SK-N-SH (cell line): ENCODE results near the gene SLC17A4. TPM values are rescaled to one million over a fixed set of nuclear protein-coding genes. Genes with fewer than 3 reads are reported as not detected.

Experiments
- CTCF ChIA-PET: fragments of 300-600, 350-600 bp; formaldehyde crosslinking; extraction: SDS; loops from one replicate; lab custom pipeline; 2021; lab: Yijun Ruan, JAX
- POLR2A ChIA-PET: fragments of 350-600 bp; sonication (Branson Sonifier 250); formaldehyde crosslinking; extraction: SDS; loops from one replicate; lab custom pipeline; 2020; ENCODE audit warnings: antibody characterized with exemption, inconsistent platforms; lab: Yijun Ruan, JAX
- DNase-seq: peaks from one replicate; pipeline ENCODE4 v3.0.0; 2012
- H2AFZ ChIP-seq: fragments of 200-600 bp; sonication (generic); 2 replicates; pipeline ENCODE4 v1.8.1; 2016; ENCODE audit warnings: antibody characterized with exemption, mild to moderate bottlenecking, low read depth
- H3F3A ChIP-seq: fragments of 200-600 bp; sonication (generic); replicated peaks from 2 replicates; pipeline ENCODE3; 2016; ENCODE audit warnings: antibody characterized with exemption, mild to moderate bottlenecking; ENCODE audit not compliant: insufficient read depth
- H3K27ac ChIP-seq, 2 experiments: fragments of 200-500 bp in 1 of 2; fragments of 200-600 bp in 1 of 2; sonication (Bioruptor generic) in 1 of 2; sonication (generic), shearing (Covaris generic) in 1 of 2; 2 replicates each; pipeline versions ENCODE4 v1.5.1 to v1.6.1; 2014 to 2016; ENCODE audit warnings: low read depth in 2 of 2, inconsistent platforms in 1 of 2, low read length in 1 of 2, mild to moderate bottlenecking in 1 of 2, mixed read lengths in 1 of 2
- H3K27me3 ChIP-seq: fragments of 200-600 bp; sonication (generic), shearing (Covaris generic); 2 replicates; pipeline ENCODE4 v1.6.1; 2016; ENCODE audit warnings: mixed run types; ENCODE audit not compliant: insufficient read depth
- H3K36me3 ChIP-seq, 2 experiments: fragments of 200-500 bp in 1 of 2; fragments of 200-600 bp in 1 of 2; sonication (Bioruptor generic) in 1 of 2; sonication (generic) in 1 of 2; replicated peaks in 1 of 2; 2 replicates each; pipeline versions ENCODE3 to v1.5.1; 2014 to 2016; ENCODE audit warnings: low read length in 1 of 2, mild to moderate bottlenecking in 1 of 2; ENCODE audit not compliant: insufficient read depth in 2 of 2, control insufficient read depth in 1 of 2
- H3K4me1 ChIP-seq, 2 experiments: fragments of 200-500 bp in 1 of 2; fragments of 200-600 bp in 1 of 2; sonication (Bioruptor generic) in 1 of 2; sonication (generic), shearing (Covaris generic) in 1 of 2; 2 replicates each; pipeline versions ENCODE4 v1.5.1 to v1.6.1; 2014 to 2016; ENCODE audit warnings: low read depth in 1 of 2, low read length in 1 of 2, mixed run types in 1 of 2; ENCODE audit not compliant: insufficient read depth in 2 of 2, control insufficient read depth in 1 of 2
- H3K4me2 ChIP-seq: fragments of 200-600 bp; sonication (generic), shearing (Covaris generic); 2 replicates; pipeline ENCODE4 v1.6.1; 2017; ENCODE audit warnings: mixed run types
- H3K4me3 ChIP-seq, 2 experiments: fragments of 200-500 bp in 1 of 2; fragments of 200-600 bp in 1 of 2; sonication (Bioruptor generic) in 1 of 2; sonication (generic), shearing (Covaris generic) in 1 of 2; 2 replicates each; pipeline versions ENCODE4 v1.5.1 to v1.8.1; 2014 to 2016; ENCODE audit warnings: low read depth in 2 of 2, inconsistent platforms in 1 of 2, low read length in 1 of 2, mild to moderate bottlenecking in 1 of 2, mixed read lengths in 1 of 2, moderate library complexity in 1 of 2
- H3K79me2 ChIP-seq: fragments of 200-600 bp; sonication (generic); 2 replicates; pipeline ENCODE4 v1.8.1; 2017; ENCODE audit warnings: mild to moderate bottlenecking; ENCODE audit not compliant: insufficient read depth
- H3K9ac ChIP-seq: fragments of 200-600 bp; sonication (generic); 2 replicates; pipeline ENCODE4 v1.6.1; 2017; ENCODE audit warnings: mixed run types
- H3K9me2 ChIP-seq: fragments of 200-600 bp; sonication (generic); 2 replicates; pipeline ENCODE4 v1.6.1; 2017; ENCODE audit warnings: mixed run types
- H3K9me3 ChIP-seq: fragments of 200-600 bp; sonication (generic); 2 replicates; pipeline ENCODE4 v1.6.1; 2017; ENCODE audit warnings: mixed run types, mild to moderate bottlenecking, moderate library complexity
- H4K20me1 ChIP-seq: fragments of 200-600 bp; sonication (generic); 2 replicates; pipeline ENCODE4 v1.6.1; 2017; ENCODE audit warnings: mild to moderate bottlenecking, mixed run types; ENCODE audit not compliant: insufficient read depth
- EP300 ChIP-seq, 2 experiments: IDR thresholded peaks; 2 replicates each; pipeline versions ENCODE4 v1.4.0 to v1.6.1; 2012; ENCODE audit warnings: borderline replicate concordance in 1 of 2, low read depth in 1 of 2, low read length in 1 of 2
- EZH2phosphoT487 ChIP-seq: fragments of 200-600 bp; sonication (generic); IDR thresholded peaks from 2 replicates; pipeline ENCODE4 v1.6.1; 2017; ENCODE audit warnings: low read depth, mixed run types, mild to moderate bottlenecking, antibody characterized with exemption, moderate library complexity, borderline replicate concordance
- FOSL2 ChIP-seq: IDR thresholded peaks from 2 replicates; pipeline ENCODE4 v1.4.0; 2012; ENCODE audit warnings: low read depth, mild to moderate bottlenecking, moderate library complexity, borderline replicate concordance
- GATA2 ChIP-seq: sonication (generic); formaldehyde crosslinking; IDR thresholded peaks from 2 replicates; pipeline ENCODE4 v1.5.0; 2020; ENCODE audit warnings: mild to moderate bottlenecking, missing genetic modification reagents
- MAX ChIP-seq: IDR thresholded peaks from 2 replicates; pipeline ENCODE4 v1.4.0; 2012; ENCODE audit warnings: low read depth
- MXI1 ChIP-seq: IDR thresholded peaks from 2 replicates; pipeline ENCODE4 v1.6.1; 2012; ENCODE audit warnings: mild to moderate bottlenecking, low read depth, low read length, improper control_type of control experiment
- NRF1 ChIP-seq: IDR thresholded peaks from 2 replicates; pipeline ENCODE4 v1.6.1; 2012; ENCODE audit warnings: low read depth, mild to moderate bottlenecking, low read length
- POLR2AphosphoS5 ChIP-seq: IDR thresholded peaks from 2 replicates; pipeline ENCODE4 v1.6.1; 2012; ENCODE audit warnings: low read depth, low read length
- RCOR1 ChIP-seq: fragments of 150-350 bp; IDR thresholded peaks from 2 replicates; pipeline ENCODE4 v1.6.1; 2017; ENCODE audit warnings: antibody characterized with exemption, low read length
- REST ChIP-seq: IDR thresholded peaks from 2 replicates; pipeline ENCODE4 v1.6.1; 2012; ENCODE audit warnings: mild to moderate bottlenecking, low read depth, low read length, moderate library complexity
- RFX5 ChIP-seq: IDR thresholded peaks from 2 replicates; pipeline ENCODE4 v1.6.1; 2012; ENCODE audit warnings: mild to moderate bottlenecking, improper control_type of control experiment, low read length
- RXRA ChIP-seq: IDR thresholded peaks from 2 replicates; pipeline ENCODE4 v1.4.0; 2012; ENCODE audit warnings: low read depth, mild to moderate bottlenecking, borderline replicate concordance
- SMC3 ChIP-seq: IDR thresholded peaks from 2 replicates; pipeline ENCODE4 v1.6.1; 2012; ENCODE audit warnings: low read depth, low read length, improper control_type of control experiment
- TAF1 ChIP-seq: IDR thresholded peaks from 2 replicates; pipeline ENCODE4 v1.6.1; 2012; ENCODE audit warnings: low read depth, mild to moderate bottlenecking, low read length, moderate library complexity, borderline replicate concordance
- TCF12 ChIP-seq: IDR thresholded peaks from 2 replicates; pipeline ENCODE4 v1.4.0; 2012
- USF1 ChIP-seq: IDR thresholded peaks from 2 replicates; pipeline ENCODE4 v1.4.0; 2012; ENCODE audit warnings: low read depth, borderline replicate concordance
- YY1 ChIP-seq: IDR thresholded peaks from 2 replicates; pipeline ENCODE4 v1.4.0; 2012; ENCODE audit warnings: low read depth, mild to moderate bottlenecking
- WGBS: methylation state at CpG from one replicate; pipeline ENCODE4 v1.1.6; 2017; ENCODE audit warnings: low lambda C conversion rate; 5-methylcytosine and 5-hydroxymethylcytosine counted together
- polyA plus RNA-seq, 3 experiments: library from polyadenylated mRNA; depleted of rRNA; stranded (reverse); fragments of >200 nt; gene quantifications; 2 replicates each; pipeline ENCODE4 v1.2.3, GENCODE V29; 2012

Gene SLC17A4
- polyA plus RNA-seq, 1 of the 3 experiments (the other 2 are of a cell fraction): not detected

- H3K9me3 ChIP-seq: no peaks in the 10 kb centered on the region
- DNase-seq: no peak
- H3F3A ChIP-seq: no peaks in the 10 kb centered on the region
- no peak overlapping the region for H3K9ac ChIP-seq
- no peak overlapping the region for H2AFZ ChIP-seq
- H3K36me3 ChIP-seq: no peaks in the 10 kb centered on the region
- H4K20me1 ChIP-seq: no peaks in the 10 kb centered on the region
- H3K9me2 ChIP-seq: no peaks in the 10 kb centered on the region
- POLR2A ChIA-PET: interaction anchor here (0.7 kb wide), 1 partner anchor 123 kb away, joined by 5 read pairs; no protein-coding TSS in a partner anchor
- H3K27me3 ChIP-seq: no peaks in the 10 kb centered on the region
- no peaks in the 10 kb centered on the region for H3K4me1 ChIP-seq
- no peaks in the 10 kb centered on the region for H3K79me2 ChIP-seq
- CTCF ChIA-PET: interaction anchor here (1.0 to 1.1 kb wide), 2 partner anchors 10 to 31 kb away, joined by 3 read pairs; no protein-coding TSS in a partner anchor
- 63% methylated on average over 1 of the region's 1 CpG for WGBS
- H3K4me2 ChIP-seq: no peak overlapping the region
- H3K27ac ChIP-seq: no peak overlapping the region
- TF ChIP-seq RXRA (no peak), NRF1 (no peak)
- TF ChIP-seq, all 33 proteins: peak for 0
- no peak overlapping the region for H3K4me3 ChIP-seq
These were observed 7.6 kb upstream of the SLC17A4 start for GRCh38 chr6:25746968-25747367.

- H3K4me3 ChIP-seq: no peak overlapping the region
- DNase-seq: no peak
- H3K4me1 ChIP-seq: no peaks in the 10 kb centered on the region
- H3F3A ChIP-seq: no peaks in the 10 kb centered on the region
- no peaks in the 10 kb centered on the region for H3K27me3 ChIP-seq
- H3K27ac ChIP-seq: no peak overlapping the region
- 32% methylated on average over 2 of the region's 2 CpGs for WGBS
- no peaks in the 10 kb centered on the region for H3K79me2 ChIP-seq
- CTCF ChIA-PET: interaction anchor here (0.6 to 1.1 kb wide), 3 partner anchors 10 to 508 kb away, joined by 3 read pairs; no protein-coding TSS in a partner anchor
- POLR2A ChIA-PET: no interaction called here
- no peak overlapping the region for H2AFZ ChIP-seq
- H3K9me2 ChIP-seq: no peaks in the 10 kb centered on the region
- H3K9me3 ChIP-seq: no peaks in the 10 kb centered on the region
- H4K20me1 ChIP-seq: no peaks in the 10 kb centered on the region
- no peaks in the 10 kb centered on the region for H3K36me3 ChIP-seq
- TF ChIP-seq YY1 (no peak), POLR2AphosphoS5 (no peak), TAF1 (no peak), TCF12 (no peak), RFX5 (no peak), USF1 (no peak), RCOR1 (no peak), NRF1 (no peak), MXI1 (no peak), EP300 (IDR thresholded peaks at IDR 0.05; ENCODE audit: borderline replicate concordance in 1 of 2, low read depth in 1 of 2, low read length in 1 of 2) (no peak), GATA2 (no peak), MAX (no peak), EZH2phosphoT487 (no peak), FOSL2 (no peak), REST (no peak), SMC3 (no peak)
- H3K4me2 ChIP-seq: no peak overlapping the region
- no peak overlapping the region for H3K9ac ChIP-seq
These were observed 7.1 kb upstream of the SLC17A4 start for GRCh38 chr6:25747477-25747876.
